Neural progenitor cell (in vitro differentiated cells): Measurements from ENCODE around the gene IRF6. TPM values are rescaled to one million over a fixed set of nuclear protein-coding genes. Genes with fewer than 3 reads are reported as not detected.

Experiments used
- DNase-seq: peaks from one replicate; pipeline ENCODE4 v3.0.0-alpha.2; 2016; ENCODE audit warnings: low spot score
- H2AFZ ChIP-seq: fragments of 200-600 bp; sonication (generic); replicated peaks from 2 replicates; pipeline ENCODE4 v1.6.1; 2016; ENCODE audit warnings: antibody characterized with exemption
- H3F3A ChIP-seq: fragments of 200-600 bp; sonication (generic); 2 replicates; pipeline ENCODE4 v1.6.1; 2016; ENCODE audit warnings: antibody characterized with exemption, low read depth
- H3K27ac ChIP-seq: fragments of 200-600 bp; sonication (generic); 2 replicates; pipeline ENCODE4 v1.5.1; 2016; ENCODE audit warnings: mild to moderate bottlenecking
- H3K27me3 ChIP-seq: fragments of 200-600 bp; sonication (generic); 2 replicates; pipeline ENCODE4 v1.6.1; 2016; ENCODE audit warnings: mild to moderate bottlenecking, moderate library complexity
- H3K36me3 ChIP-seq: fragments of 200-600 bp; sonication (generic); 2 replicates; pipeline ENCODE4 v1.5.1; 2016
- H3K4me1 ChIP-seq: fragments of 200-600 bp; sonication (generic); 2 replicates; pipeline ENCODE4 v1.6.1; 2016; ENCODE audit warnings: mixed run types
- H3K4me2 ChIP-seq: fragments of 200-600 bp; sonication (generic); 2 replicates; pipeline ENCODE4 v1.6.1; 2016
- H3K4me3 ChIP-seq: fragments of 200-600 bp; sonication (generic); 2 replicates; pipeline ENCODE4 v1.5.1; 2016
- H3K79me2 ChIP-seq: fragments of 200-600 bp; sonication (generic); 2 replicates; pipeline ENCODE4 v1.6.1; 2016; ENCODE audit warnings: low read depth
- H3K9ac ChIP-seq: fragments of 200-600 bp; sonication (generic); 2 replicates; pipeline ENCODE4 v1.6.1; 2016
- H3K9me3 ChIP-seq: fragments of 200-600 bp; sonication (generic); 2 replicates; pipeline ENCODE4 v1.5.1; 2016; ENCODE audit warnings: low read depth
- H4K20me1 ChIP-seq: fragments of 200-600 bp; sonication (generic); 2 replicates; pipeline ENCODE4 v1.6.1; 2016; ENCODE audit warnings: low read depth
- H3K27ac Mint-ChIP-seq: 3 replicates; pipeline ENCODE4 v1.8.0; 2021; ENCODE audit warnings: mixed read lengths
- H3K27me3 Mint-ChIP-seq: 2 replicates; pipeline ENCODE4 v1.8.0; 2022; ENCODE audit warnings: low read depth, mild to moderate bottlenecking, inconsistent platforms, moderate library complexity, mixed read lengths; ENCODE audit not compliant: insufficient read depth
- H3K36me3 Mint-ChIP-seq: 3 replicates; pipeline ENCODE4 v1.8.0; 2021; ENCODE audit warnings: mixed read lengths
- H3K4me1 Mint-ChIP-seq: 3 replicates; pipeline ENCODE4 v1.8.0; 2021; ENCODE audit warnings: mixed read lengths
- H3K4me3 Mint-ChIP-seq: 3 replicates; pipeline ENCODE4 v1.8.0; 2021; ENCODE audit warnings: mild to moderate bottlenecking, moderate library complexity, mixed read lengths
- H3K9me3 Mint-ChIP-seq: 3 replicates; pipeline ENCODE4 v1.8.0; 2020; ENCODE audit warnings: mixed read lengths
- CTCF ChIP-seq: fragments of 200-600 bp; sonication (generic); IDR thresholded peaks from 2 replicates; pipeline ENCODE4 v1.5.1; 2017; ENCODE audit warnings: antibody characterized with exemption, mild to moderate bottlenecking
- EZH2 ChIP-seq: fragments of 200-600 bp; sonication (generic); IDR thresholded peaks from 2 replicates; pipeline ENCODE4 v1.6.1; 2017; ENCODE audit warnings: antibody characterized with exemption, mild to moderate bottlenecking, moderate library complexity
- EZH2phosphoT487 ChIP-seq: fragments of 200-600 bp; sonication (generic); IDR thresholded peaks from 2 replicates; pipeline ENCODE4 v1.6.1; 2017; ENCODE audit warnings: antibody characterized with exemption
- total RNA-seq: library from RNA; depleted of rRNA; stranded (reverse); fragments of >200 nt; gene quantifications from 2 replicates; pipeline ENCODE4 v1.2.3, GENCODE V29; 2015; ENCODE audit warnings: low replicate concordance

Gene IRF6
- total RNA-seq, 1 donor from 2014 or later: 3.3 TPM

- H3K4me1 ChIP-seq: no peaks in the 10 kb centered on the region
- no peak overlapping the region for H3K27ac ChIP-seq
- H2AFZ ChIP-seq: no peak overlapping the region
- no peak overlapping the region for H3K4me2 ChIP-seq
- no peak overlapping the region for H3K9ac ChIP-seq
- TF ChIP-seq CTCF (no peak), EZH2phosphoT487 (no peak), EZH2 (no peak)
- H3K4me3 ChIP-seq: no peak overlapping the region
- Mint-ChIP-seq H3K36me3 (no peaks in the 10 kb centered on the region), H3K4me1 (peaks cover 3% of the 10 kb centered on the region), H3K27me3 (no peaks in the 10 kb centered on the region), H3K4me3 (no peak overlapping the region), H3K9me3 (no peaks in the 10 kb centered on the region), H3K27ac (no peak overlapping the region)
- H3K36me3 ChIP-seq: no peaks in the 10 kb centered on the region
- no peaks in the 10 kb centered on the region for H4K20me1 ChIP-seq
- peaks cover 32% of the 10 kb centered on the region for H3K27me3 ChIP-seq
- H3K79me2 ChIP-seq: no peaks in the 10 kb centered on the region
- no peak for DNase-seq
- no peaks in the 10 kb centered on the region for H3K9me3 ChIP-seq
- peaks cover 6% of the 10 kb centered on the region for H3F3A ChIP-seq
These were observed 56.1 kb downstream of the IRF6 start for GRCh38 chr1:209749670-209750323.

- Histone ChIP-seq H3K4me2 (no peak overlapping the region), H3K4me1 (no peaks in the 10 kb centered on the region), H2AFZ (no peak overlapping the region), H3F3A (peaks cover 6% of the 10 kb centered on the region), H3K4me3 (no peak overlapping the region), H3K9ac (no peak overlapping the region), H4K20me1 (no peaks in the 10 kb centered on the region), H3K79me2 (no peaks in the 10 kb centered on the region), H3K36me3 (no peaks in the 10 kb centered on the region), H3K27me3 (peaks cover 32% of the 10 kb centered on the region), H3K27ac (no peak overlapping the region), H3K9me3 (no peaks in the 10 kb centered on the region)
- DNase-seq: no peak
- TF ChIP-seq EZH2 (no peak), CTCF (no peak), EZH2phosphoT487 (no peak)
- Mint-ChIP-seq H3K4me3 (no peak overlapping the region), H3K4me1 (peaks cover 3% of the 10 kb centered on the region), H3K27me3 (no peaks in the 10 kb centered on the region), H3K9me3 (no peaks in the 10 kb centered on the region), H3K36me3 (no peaks in the 10 kb centered on the region), H3K27ac (no peak overlapping the region)
These were observed 56.7 kb downstream of the IRF6 start for GRCh38 chr1:209749205-209749604.

- H4K20me1 ChIP-seq: no peaks in the 10 kb centered on the region
- no peak overlapping the region for H3K9ac ChIP-seq
- no peaks in the 10 kb centered on the region for H3K79me2 ChIP-seq
- H2AFZ ChIP-seq: no peak overlapping the region
- TF ChIP-seq EZH2phosphoT487 (no peak), EZH2 (no peak), CTCF (no peak)
- Mint-ChIP-seq H3K9me3 (no peaks in the 10 kb centered on the region), H3K4me3 (no peak overlapping the region), H3K27ac (no peak overlapping the region), H3K36me3 (no peaks in the 10 kb centered on the region), H3K27me3 (no peaks in the 10 kb centered on the region), H3K4me1 (peaks cover 4% of the 10 kb centered on the region)
- no peak overlapping the region for H3K4me3 ChIP-seq
- H3K27ac ChIP-seq: no peak overlapping the region
- DNase-seq: peak; percentile 37
- peaks cover 6% of the 10 kb centered on the region for H3F3A ChIP-seq
- no peaks in the 10 kb centered on the region for H3K9me3 ChIP-seq
- H3K4me1 ChIP-seq: no peaks in the 10 kb centered on the region
- H3K27me3 ChIP-seq: peaks cover 32% of the 10 kb centered on the region
- no peaks in the 10 kb centered on the region for H3K36me3 ChIP-seq
- H3K4me2 ChIP-seq: no peak overlapping the region
These were observed 57.3 kb downstream of the IRF6 start for GRCh38 chr1:209748620-209749019.
